SK-N-DZ (cell line): ENCODE results near the gene IL33.

Source experiments
- DNase-seq: peaks from one replicate; pipeline ENCODE4 v3.0.0-alpha.2; 2015; ENCODE audit warnings: low spot score

IL33 gene

DNA sequence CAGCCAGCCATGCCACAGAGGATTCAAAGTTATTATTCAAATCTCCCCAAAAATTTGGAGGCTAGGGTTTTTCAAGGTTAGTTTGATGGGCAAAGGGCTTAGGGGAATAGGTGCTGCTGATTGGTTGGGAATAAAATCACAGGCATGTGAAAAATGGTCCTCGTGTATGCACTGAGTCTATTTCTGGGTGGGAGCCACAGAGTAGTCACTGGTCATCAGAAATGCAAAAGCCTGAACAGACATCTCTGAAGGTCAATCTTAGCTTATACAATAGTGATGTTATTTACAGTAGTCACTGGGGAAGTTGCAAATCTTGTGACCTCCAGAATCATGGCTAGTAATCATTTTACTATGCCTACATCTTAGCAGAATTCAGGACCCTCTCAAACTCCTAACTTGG is 1.3 kb downstream of the IL33 start:
- DNase-seq = no peak

GRCh38 chr9:6218099-6218502 is 2.5 kb downstream of the IL33 start:
- no peak for DNase-seq

DNA sequence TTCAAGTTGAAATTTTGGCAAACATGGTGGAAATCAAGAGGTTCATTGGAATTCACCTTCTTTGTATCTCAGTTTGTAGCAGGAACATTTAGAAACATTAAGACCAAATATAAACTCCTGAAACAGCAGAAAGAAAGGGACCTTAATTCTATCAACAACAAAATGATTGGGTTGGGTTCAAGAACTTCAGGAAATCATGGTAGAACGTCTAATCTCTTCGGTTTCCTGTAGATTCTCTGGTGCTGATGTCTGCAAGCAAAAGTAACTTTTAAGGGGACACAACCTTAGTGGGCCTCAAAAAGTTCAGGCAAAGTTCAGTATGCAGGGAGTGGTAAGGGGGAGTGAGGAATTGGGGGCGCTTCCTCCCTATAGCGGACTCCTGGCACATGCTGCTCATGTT is 3.4 kb downstream of the IL33 start:
- no peak for DNase-seq

DNA sequence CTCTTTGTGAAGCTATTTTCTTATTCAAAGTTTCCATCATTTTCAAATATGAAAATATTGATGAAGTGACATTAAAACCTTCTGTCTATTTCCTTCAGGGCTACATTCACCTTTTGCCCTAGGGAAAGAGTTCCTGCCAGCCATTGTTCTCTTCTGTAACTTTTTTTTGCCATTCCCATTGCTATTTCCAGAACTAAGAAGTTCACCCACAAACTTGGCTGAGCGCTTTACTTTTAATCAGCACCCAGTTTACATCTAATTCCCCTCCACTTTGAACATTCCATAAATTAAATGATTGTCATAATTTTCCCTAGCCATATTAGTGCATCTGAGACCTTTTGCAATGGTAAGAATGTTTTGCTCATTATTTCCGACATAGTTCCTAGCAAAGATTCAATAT is 4.4 kb downstream of the IL33 start:
- no peak for DNase-seq

GRCh38 chr9:6224393-6225154 is 9.0 kb downstream of the IL33 start:
- no peak for DNase-seq

- no peak for DNase-seq
Measured at GRCh38 chr9:6226696-6227095, 11.1 kb downstream of the IL33 start.

DNA sequence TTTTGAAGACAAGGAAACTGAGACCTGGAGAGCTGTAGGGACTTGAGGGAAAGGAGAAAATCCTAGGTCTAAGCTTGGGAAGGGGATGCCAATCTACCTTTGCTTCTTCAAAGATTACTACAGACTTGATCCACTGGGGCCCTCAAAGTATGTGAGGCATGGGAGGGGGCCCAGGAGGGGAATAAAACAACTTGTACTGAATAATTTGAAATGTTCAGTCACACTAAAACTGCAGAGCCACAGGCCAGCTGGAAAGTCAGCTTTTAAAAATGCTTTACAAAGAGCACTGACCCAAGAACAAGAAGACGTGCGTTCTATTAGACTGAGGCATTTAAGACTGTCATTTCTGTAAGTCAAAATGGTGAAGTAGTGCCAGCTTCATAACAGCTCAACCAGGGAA is 13.6 kb downstream of the IL33 start:
- DNase-seq = no peak

GRCh38 chr9:6229619-6230018 is 14.0 kb downstream of the IL33 start:
- no peak for DNase-seq

DNA sequence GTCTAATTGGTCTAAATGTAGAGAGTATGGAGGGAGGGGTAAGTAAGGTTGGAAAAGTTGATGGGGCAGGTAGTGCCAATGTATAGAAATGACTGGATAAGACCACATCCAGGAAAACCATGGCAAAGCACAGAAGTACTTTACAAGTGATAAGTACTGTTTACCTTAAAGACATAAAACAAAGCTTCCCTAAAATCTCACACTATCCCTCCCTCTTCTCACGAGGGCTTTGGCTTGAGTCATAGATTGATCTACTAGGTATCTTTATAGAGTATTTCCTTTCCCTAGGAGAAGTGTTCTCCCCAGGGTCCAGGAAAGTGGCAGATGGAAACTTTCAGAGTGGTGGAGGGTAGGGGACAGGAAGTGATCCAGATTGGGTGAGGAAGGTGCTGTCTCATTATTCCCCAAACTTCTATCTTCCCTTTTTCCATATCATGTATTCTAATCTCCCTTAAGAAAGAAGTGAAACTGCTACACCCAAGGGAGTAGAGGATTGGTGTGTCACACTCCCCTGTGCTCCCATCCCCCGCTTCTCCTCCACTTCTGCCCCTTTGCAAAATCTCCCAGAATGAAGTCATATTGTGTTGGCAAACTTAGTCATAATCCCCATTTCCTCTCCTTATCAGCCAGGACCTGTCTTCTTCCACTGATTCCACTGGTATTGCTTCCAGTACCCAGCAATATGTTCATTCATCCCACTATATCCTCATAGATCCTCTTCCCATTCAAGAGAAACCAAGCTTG is 14.6 kb downstream of the IL33 start:
- no peak for DNase-seq

DNA sequence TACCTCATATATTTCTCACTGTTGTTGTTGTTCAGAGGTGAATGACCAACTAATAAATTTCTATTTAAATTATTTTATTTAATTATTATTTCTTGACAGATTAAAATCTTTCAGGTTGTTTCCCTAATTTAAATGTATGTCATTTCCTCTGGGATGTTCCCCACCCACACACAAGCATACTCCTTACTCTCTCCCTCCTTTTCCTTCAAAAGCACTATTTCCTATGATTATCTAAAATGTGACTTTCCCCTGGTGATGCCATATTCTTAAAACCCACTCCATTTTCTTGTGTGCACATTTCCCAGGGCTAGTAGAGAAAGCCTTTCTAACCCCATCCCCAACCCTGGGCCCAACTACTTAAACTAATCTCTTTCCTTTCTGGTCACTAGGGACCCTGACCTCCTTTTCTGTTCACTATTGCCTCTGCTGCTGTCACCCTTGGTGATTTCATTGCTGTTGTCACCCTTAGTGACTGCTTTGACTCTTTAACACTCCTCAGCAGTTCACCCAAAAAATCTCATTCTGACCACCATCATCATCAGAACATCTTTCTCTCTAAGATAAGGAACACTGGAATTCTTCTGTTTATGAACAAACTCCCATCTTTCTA is 16.8 kb downstream of the IL33 start:
- no peak for DNase-seq

- no peak for DNase-seq
Measured at GRCh38 chr9:6234014-6234413, 18.4 kb downstream of the IL33 start.

- no peak for DNase-seq
Measured at GRCh38 chr9:6237267-6237666, 21.7 kb downstream of the IL33 start.

- no peak for DNase-seq
Measured at GRCh38 chr9:6239048-6239461, 23.4 kb downstream of the IL33 start.

DNA sequence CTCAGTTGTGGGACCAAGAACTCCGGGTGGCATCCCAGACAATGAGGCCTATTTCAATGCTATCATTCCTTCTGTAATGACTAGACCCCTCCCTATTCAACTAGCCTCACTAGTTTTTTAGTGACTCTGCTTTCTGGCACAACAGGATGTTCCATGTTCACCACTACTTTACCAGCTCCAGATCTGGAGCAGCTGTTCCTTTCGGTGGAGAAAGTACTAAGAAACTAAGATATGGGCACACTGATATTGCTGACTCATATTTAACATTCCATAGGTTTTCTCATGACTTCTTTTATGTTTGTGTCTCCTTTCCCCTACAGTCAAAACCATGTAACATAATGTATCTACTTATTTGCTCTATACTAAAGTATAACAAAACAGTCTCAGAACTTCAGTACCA is 24.1 kb downstream of the IL33 start:
- DNase-seq = no peak

GRCh38 chr9:6243746-6244145 is 28.1 kb downstream of the IL33 start:
- DNase-seq = no peak

DNA sequence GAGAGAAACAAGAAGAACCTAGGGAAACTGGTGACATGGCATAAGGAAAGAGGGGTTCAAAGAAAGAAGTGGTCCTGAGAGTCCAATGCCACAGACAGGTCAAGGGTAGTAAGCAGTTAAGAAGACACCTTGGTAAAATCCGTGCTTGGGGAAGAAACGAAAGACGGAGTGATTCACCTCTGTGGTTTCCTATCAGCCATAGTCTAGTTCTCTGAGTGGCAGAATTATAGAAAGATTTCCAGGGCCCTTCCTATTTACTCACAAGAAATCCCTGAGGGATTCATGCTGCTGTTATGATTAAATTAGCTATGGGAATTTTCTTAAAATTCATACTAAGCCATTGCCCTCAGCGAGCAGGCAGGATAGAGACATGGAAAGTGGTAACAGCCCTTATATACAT is 31.7 kb downstream of the IL33 start:
- DNase-seq = no peak

- no peak for DNase-seq
Measured at GRCh38 chr9:6268826-6269397, 53.3 kb downstream of the IL33 start.

DNA sequence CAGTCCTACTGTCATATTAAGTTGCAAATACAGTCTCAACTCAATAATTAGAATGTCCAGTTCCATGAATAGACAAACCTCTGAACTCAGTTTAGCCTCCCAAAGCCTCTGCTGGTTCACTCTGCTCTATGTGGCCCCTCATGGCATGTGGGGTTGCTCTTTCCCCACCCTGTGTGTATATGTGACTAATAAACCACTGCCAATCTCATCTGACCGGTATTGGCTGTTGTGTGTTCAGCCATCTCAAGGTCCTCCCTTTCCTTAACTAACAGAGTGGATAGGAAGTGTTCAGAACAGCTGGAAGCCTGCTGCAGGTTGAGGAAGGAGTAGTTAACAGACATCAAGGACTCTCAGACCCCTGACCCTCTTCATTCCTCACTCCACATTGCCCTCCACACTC is 55.3 kb downstream of the IL33 start:
- DNase-seq = no peak

DNA sequence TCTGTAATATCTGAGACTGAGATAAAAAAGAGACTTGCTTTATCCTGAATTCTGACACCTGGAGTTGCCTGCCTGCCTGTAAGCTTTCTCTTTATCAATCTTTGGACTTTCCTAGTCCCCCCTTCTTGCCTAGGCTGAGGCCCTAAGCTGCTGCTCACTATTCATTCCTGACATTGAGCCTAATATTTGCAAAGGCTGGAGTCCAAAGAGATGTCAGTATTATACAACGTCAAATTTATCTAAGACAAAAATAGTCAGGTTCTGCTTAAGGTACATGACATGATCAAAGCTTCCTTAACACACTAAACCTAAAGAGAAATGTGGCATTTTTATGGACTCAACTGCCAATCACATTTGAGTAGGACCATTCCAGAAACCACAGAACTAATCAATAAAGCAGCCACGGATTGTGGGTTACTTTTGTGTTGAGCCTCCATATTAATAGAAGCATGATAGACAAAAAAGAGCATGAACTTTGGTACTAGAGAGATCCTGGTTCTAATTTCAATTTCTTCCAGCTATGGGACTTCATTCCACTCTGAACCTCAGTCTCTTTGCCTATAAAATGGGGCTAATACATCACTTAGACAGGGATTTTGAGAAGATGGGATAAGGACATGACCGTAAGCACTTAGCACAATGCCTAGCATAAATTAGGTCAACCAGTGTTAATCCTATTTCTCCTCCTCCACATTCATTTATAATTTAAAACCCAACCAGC is 56.1 kb downstream of the IL33 start:
- DNase-seq = no peak

DNA sequence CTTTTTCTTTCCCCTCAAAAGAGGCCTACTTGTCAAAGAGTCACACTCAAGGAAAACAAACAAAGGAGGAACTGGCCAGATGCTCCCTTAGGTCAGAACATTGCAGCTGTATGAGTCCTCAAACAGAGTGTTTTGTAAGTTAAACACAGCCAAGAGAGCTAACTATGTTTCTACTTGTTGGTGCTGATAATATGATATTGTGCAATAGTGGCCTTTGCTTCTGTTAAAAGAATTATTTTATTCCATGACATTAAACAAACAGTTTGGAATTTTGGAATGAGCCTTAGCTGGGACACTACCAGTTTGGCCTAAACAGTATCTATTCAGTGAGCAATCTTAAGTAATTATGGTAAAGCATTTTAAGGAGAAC is 56.6 kb downstream of the IL33 start:
- DNase-seq = no peak

- no peak for DNase-seq
Measured at GRCh38 chr9:6277417-6277816, 61.8 kb downstream of the IL33 start.

- no peak for DNase-seq
Measured at GRCh38 chr9:6301858-6302257, 86.3 kb downstream of the IL33 start.
